CD4-positive, alpha-beta memory T cell (primary cell): ENCODE measurements around the gene RSPO4. TPM values are rescaled to one million over a fixed set of nuclear protein-coding genes. Genes with fewer than 3 reads are reported as not detected.
A peak's percentile ranks its signal among the peaks of the same experiment; 100 is the strongest.

ENCODE experiments used
- CTCF ChIA-PET: fragments of 350-600 bp; sonication (Branson Sonifier 250); formaldehyde crosslinking; loops from one replicate; lab custom pipeline; 2021; ENCODE audit warnings: inconsistent platforms; ENCODE audit not compliant: partially characterized antibody; lab: Charles Lee
- POLR2A ChIA-PET: fragments of 350-600 bp; sonication (Branson Sonifier 250); formaldehyde crosslinking; loops from one replicate; lab custom pipeline; 2021; ENCODE audit not compliant: partially characterized antibody; lab: Charles Lee
- DNase-seq, 5 donors: peaks; one replicate each; pipeline versions ENCODE4 v3.0.0 to v3.0.0-alpha.2; 2020 to 2022; ENCODE audit warnings: mixed read lengths in 1 of 5
- H3K27ac ChIP-seq: one replicate; pipeline ENCODE4 v1.7.0; 2013; ENCODE audit warnings: low read depth, low read length
- H3K27me3 ChIP-seq: 2 replicates; pipeline ENCODE4 v1.7.0; 2013; ENCODE audit warnings: mild to moderate bottlenecking, low read length, moderate library complexity; ENCODE audit not compliant: insufficient read depth
- H3K36me3 ChIP-seq: 2 replicates; pipeline ENCODE4 v1.7.0; 2013; ENCODE audit warnings: mild to moderate bottlenecking, low read length, moderate library complexity; ENCODE audit not compliant: insufficient read depth
- H3K4me1 ChIP-seq: 2 replicates; pipeline ENCODE4 v1.7.0; 2013; ENCODE audit warnings: mild to moderate bottlenecking, low read length, moderate library complexity; ENCODE audit not compliant: insufficient read depth
- H3K4me3 ChIP-seq, 2 donors: one replicate each; pipeline ENCODE4 v1.7.0; 2013; ENCODE audit warnings: low read length in 2 of 2, mild to moderate bottlenecking in 1 of 2
- H3K9me3 ChIP-seq, 2 donors: one replicate each; pipeline ENCODE4 v1.7.0; 2013; ENCODE audit warnings: low read length in 2 of 2, control low read depth in 1 of 2; ENCODE audit not compliant: control insufficient read depth in 1 of 2
- H3K27ac Mint-ChIP-seq, 7 donors: one replicate each; pipeline ENCODE4 v1.8.0; 2020 to 2021; ENCODE audit warnings: mixed read lengths in 7 of 7, mild to moderate bottlenecking in 6 of 7, inconsistent platforms in 3 of 7, moderate library complexity in 3 of 7
- H3K27me3 Mint-ChIP-seq, 2 donors: one replicate each; pipeline ENCODE4 v1.8.0; 2020 to 2021; ENCODE audit warnings: mixed read lengths in 2 of 2
- H3K36me3 Mint-ChIP-seq, 2 donors: one replicate each; pipeline ENCODE4 v1.8.0; 2020 to 2021; ENCODE audit warnings: mixed read lengths in 2 of 2, inconsistent platforms in 1 of 2, mild to moderate bottlenecking in 1 of 2
- H3K4me1 Mint-ChIP-seq, 4 donors: one replicate each; pipeline ENCODE4 v1.8.0; 2020 to 2021; ENCODE audit warnings: mixed read lengths in 4 of 4, mild to moderate bottlenecking in 1 of 4
- H3K4me3 Mint-ChIP-seq, 8 donors: one replicate each; pipeline ENCODE4 v1.8.0; 2020 to 2021; ENCODE audit warnings: mixed read lengths in 8 of 8, mild to moderate bottlenecking in 7 of 8, moderate library complexity in 6 of 8, inconsistent platforms in 3 of 8
- H3K9me3 Mint-ChIP-seq, 8 donors: one replicate each; pipeline ENCODE4 v1.8.0; 2020 to 2021; ENCODE audit warnings: mixed read lengths in 8 of 8, mild to moderate bottlenecking in 5 of 8, inconsistent platforms in 3 of 8, moderate library complexity in 1 of 8
- intact Hi-C: fragments of 100-400 bp; cut with micrococcal nuclease; formaldehyde crosslinking; loops from one replicate; pipeline ENCODE4 v1.15.1; 2023
- polyA plus RNA-seq, 2 donors: library from polyadenylated mRNA; unstranded; fragments of 300-500 nt; fragmentation: Illumina TruSeq; gene quantifications; one replicate each; pipeline ENCODE4 v1.2.3, GENCODE V29; 2021
- total RNA-seq, 2 experiments: library from RNA; stranded (reverse); gene quantifications; one replicate each; pipeline ENCODE4 v1.2.3, GENCODE V29; 2021

RSPO4 gene
- total RNA-seq (under 1 TPM; 0.11 to 0.38 TPM), polyA plus RNA-seq (not detected)

DNA sequence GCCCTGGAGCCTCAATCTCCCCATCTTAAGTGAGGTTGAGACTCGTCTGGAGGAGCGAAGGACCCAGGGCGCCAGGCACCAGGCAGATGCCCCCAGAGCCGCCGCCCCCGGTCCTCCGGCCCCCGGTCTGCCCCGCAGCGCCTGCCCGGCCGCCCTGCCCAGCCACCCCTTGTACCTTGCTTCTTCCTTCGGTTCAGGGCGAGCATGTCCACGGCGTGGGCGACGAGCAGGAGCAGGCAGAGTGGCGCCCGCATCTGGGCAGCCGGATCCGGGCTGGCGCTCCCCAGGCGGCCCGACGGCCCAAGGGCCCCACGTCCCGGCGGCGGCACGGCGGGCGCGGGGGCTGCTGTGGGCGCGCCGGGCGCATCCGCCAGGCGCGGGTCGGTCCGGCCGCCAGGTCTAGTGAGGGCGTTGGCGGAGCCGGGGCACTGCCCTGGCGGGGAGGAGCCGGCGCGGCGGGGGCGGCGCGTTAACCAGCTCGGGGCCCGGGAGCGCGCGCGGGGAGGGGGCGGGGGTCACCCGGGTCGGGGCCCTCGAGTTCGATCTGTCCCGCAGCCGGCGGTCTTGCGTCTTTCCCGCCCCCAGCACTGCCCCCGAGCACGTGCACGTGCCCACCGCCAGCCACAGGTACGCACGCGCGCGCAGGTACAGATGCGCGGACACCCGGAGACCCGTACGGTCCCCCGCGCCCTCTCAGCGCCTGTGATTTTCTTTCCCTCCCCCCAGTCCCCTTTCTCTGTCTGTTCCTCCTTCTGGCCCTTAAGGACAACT, at the start of gene RSPO4:
TSS of gene RSPO4 (minus strand) at position 401 of the 771 bp plus-strand sequence. CDS start at position 254, 147 bp downstream.
- DNase-seq = no peak
- no peaks in the 10 kb centered on the region for H3K9me3 Mint-ChIP-seq
- no peak within 1 kb of the TSS for H3K27ac Mint-ChIP-seq
- H3K27ac ChIP-seq = no peak within 1 kb of the TSS
- no peak within 1 kb of the TSS for H3K4me3 ChIP-seq
- peak within 1 kb of the TSS in 4 of 8 donors; percentile 8 to 46 (median 16) for H3K4me3 Mint-ChIP-seq
- no peaks in the 10 kb centered on the region for H3K4me1 ChIP-seq
- H3K27me3 ChIP-seq = peaks cover 8% of the 10 kb centered on the region
- CTCF ChIA-PET = no interaction called here
- POLR2A ChIA-PET = no interaction called here
- intact Hi-C loops = no loop called here
- H3K4me1 Mint-ChIP-seq = peaks cover 0 to 8% (median 6%) of the 10 kb centered on the region in 4 donors
- peaks cover 39 to 43% of the 10 kb centered on the region in 2 donors for H3K27me3 Mint-ChIP-seq
- H3K36me3 ChIP-seq = no peaks in the 10 kb centered on the region
- no peaks in the 10 kb centered on the region for H3K36me3 Mint-ChIP-seq
- no peaks in the 10 kb centered on the region for H3K9me3 ChIP-seq

DNA sequence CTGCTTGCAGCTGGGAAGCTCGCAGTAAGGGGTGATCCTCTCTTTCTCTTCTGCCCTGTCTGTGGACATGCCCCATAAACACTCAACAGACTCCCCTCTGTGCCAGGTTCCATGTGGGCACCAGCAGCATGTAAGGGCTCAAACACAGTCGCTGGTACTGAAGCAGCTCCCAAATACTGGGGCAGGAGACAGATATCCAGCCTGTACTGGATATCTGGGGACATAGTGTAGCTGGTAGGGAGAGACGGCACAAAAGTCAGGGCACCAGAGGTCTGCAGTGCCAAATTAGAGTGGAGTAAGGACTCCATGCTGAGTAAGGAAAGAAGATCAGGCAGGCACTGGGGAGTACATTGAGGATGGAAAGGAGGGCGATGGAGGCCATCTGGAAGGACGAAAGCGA, 48.3 kb upstream of the RSPO4 start:
- Mint-ChIP-seq H3K27me3 (no peaks in the 10 kb centered on the region), H3K36me3 (peaks cover 0 to 6% of the 10 kb centered on the region in 2 donors), H3K9me3 (peaks cover 0 to 5% (median 0%) of the 10 kb centered on the region in 8 donors), H3K4me3 (no peak overlapping the region), H3K4me1 (no peaks in the 10 kb centered on the region), H3K27ac (no peak overlapping the region)
- intact Hi-C loops = no loop called here
- H3K36me3 ChIP-seq = no peaks in the 10 kb centered on the region
- no peak for DNase-seq
- POLR2A ChIA-PET = no interaction called here
- CTCF ChIA-PET = no interaction called here
- no peaks in the 10 kb centered on the region for H3K4me1 ChIP-seq
- no peaks in the 10 kb centered on the region for H3K9me3 ChIP-seq
- no peak overlapping the region for H3K27ac ChIP-seq
- no peak overlapping the region for H3K4me3 ChIP-seq
- no peaks in the 10 kb centered on the region for H3K27me3 ChIP-seq

DNA sequence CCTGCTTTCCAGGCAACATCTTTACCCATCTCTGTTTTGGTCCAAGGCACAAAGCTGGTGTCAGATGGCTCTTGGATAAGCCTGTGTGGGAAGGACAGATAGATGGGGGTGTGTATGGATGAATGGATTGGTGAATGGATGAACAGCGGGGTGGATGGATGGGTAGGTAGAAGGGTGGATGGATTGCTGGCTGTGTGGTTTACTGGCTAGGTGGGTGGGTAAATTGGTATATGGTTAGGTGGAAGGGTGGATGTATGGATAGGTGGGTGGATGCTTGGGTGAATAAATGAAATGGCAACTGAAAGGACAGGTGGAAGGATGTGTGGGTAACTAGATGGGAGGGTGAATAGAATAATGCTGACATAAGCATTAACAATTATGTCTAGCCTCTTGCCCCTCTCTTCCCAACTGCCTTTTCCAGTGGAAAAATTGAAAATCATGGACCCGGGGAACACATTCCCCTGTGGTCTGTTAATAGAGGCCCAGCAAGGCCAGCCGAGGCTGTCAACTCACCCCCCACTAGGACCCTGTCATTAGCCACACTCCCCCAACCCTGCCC, 43.8 kb upstream of the RSPO4 start:
- Histone ChIP-seq H3K36me3 (no peaks in the 10 kb centered on the region), H3K27ac (no peak overlapping the region), H3K9me3 (no peaks in the 10 kb centered on the region), H3K4me1 (no peaks in the 10 kb centered on the region), H3K4me3 (no peak overlapping the region), H3K27me3 (no peaks in the 10 kb centered on the region)
- no peak for DNase-seq
- Mint-ChIP-seq H3K27ac (no peak overlapping the region), H3K9me3 (peaks cover 0 to 5% (median 0%) of the 10 kb centered on the region in 8 donors), H3K4me1 (no peaks in the 10 kb centered on the region), H3K4me3 (no peak overlapping the region), H3K27me3 (no peaks in the 10 kb centered on the region), H3K36me3 (peaks cover 0 to 6% of the 10 kb centered on the region in 2 donors)
- ChIA-PET POLR2A (no interaction called here), CTCF (no interaction called here)
- intact Hi-C loops = no loop called here

DNA sequence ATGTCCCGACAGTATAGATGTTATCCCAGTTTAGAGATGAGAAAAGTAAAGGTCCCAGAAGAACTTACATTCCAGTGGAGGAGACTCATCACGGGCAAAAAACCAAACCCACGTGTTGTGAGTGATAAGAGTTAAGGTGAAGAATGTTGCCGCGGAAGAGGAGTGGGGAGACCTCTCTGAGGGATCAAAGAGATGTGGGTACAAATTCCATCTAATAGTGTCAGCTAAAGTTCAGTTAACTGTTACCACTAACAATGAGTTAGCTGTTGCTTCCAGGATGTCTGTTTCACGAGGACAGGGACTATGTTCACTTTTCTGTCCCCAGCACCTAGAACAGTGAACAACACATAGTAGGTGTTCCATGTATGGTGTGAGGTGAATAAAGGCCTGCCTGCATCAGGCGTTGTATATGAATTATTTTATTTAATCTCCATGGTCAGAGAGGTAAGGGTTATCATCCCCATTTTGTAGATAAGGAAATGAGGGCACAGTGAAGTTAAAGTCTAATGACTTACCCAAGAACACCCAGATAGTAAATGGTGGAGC, 39.8 kb upstream of the RSPO4 start:
- no peak overlapping the region for H3K27ac ChIP-seq
- Mint-ChIP-seq H3K27ac (no peak overlapping the region), H3K4me1 (no peaks in the 10 kb centered on the region), H3K9me3 (peaks cover 0 to 3% (median 0%) of the 10 kb centered on the region in 8 donors), H3K27me3 (peaks cover 0 to 3% of the 10 kb centered on the region in 2 donors), H3K4me3 (no peak overlapping the region), H3K36me3 (peaks cover 0 to under 1% of the 10 kb centered on the region in 2 donors)
- CTCF ChIA-PET = no interaction called here
- no peaks in the 10 kb centered on the region for H3K9me3 ChIP-seq
- intact Hi-C loops = no loop called here
- POLR2A ChIA-PET = no interaction called here
- no peaks in the 10 kb centered on the region for H3K4me1 ChIP-seq
- H3K36me3 ChIP-seq = no peaks in the 10 kb centered on the region
- no peak overlapping the region for H3K4me3 ChIP-seq
- H3K27me3 ChIP-seq = no peaks in the 10 kb centered on the region
- no peak for DNase-seq

DNA sequence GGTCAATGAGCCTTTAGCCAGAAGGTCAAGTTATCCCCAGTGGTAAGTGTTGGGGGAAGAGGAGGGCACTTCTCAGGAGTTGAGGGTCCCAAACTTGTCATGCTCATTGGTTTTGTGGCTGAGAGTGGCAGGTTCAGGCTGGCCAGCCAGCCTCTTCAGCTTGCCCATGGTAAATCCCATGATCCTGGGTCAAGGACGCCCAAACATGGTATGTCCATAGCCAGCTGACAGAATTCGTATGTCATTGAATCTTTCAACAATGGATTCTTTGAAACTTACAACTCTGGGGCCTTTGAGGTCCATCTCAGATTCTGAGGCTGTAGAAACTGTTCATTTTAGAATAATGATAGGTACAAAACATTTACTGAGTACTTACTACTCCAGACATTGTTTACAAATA, 36.1 kb upstream of the RSPO4 start:
- no peak overlapping the region for H3K27ac Mint-ChIP-seq
- H3K4me1 Mint-ChIP-seq = no peaks in the 10 kb centered on the region
- H3K36me3 ChIP-seq = no peaks in the 10 kb centered on the region
- no peaks in the 10 kb centered on the region for H3K27me3 ChIP-seq
- POLR2A ChIA-PET = no interaction called here
- no peak overlapping the region for H3K4me3 Mint-ChIP-seq
- no peak overlapping the region for H3K27ac ChIP-seq
- no peaks in the 10 kb centered on the region for H3K9me3 ChIP-seq
- no peaks in the 10 kb centered on the region for H3K9me3 Mint-ChIP-seq
- H3K36me3 Mint-ChIP-seq = no peaks in the 10 kb centered on the region
- CTCF ChIA-PET = interaction anchor here (1.2 kb wide), 1 partner anchor 81 kb away, joined by 3 read pairs; no protein-coding TSS in a partner anchor
- no peak for DNase-seq
- no peak overlapping the region for H3K4me3 ChIP-seq
- intact Hi-C loops = no loop called here
- H3K27me3 Mint-ChIP-seq = peaks cover 3 to 12% of the 10 kb centered on the region in 2 donors
- H3K4me1 ChIP-seq = no peaks in the 10 kb centered on the region

DNA sequence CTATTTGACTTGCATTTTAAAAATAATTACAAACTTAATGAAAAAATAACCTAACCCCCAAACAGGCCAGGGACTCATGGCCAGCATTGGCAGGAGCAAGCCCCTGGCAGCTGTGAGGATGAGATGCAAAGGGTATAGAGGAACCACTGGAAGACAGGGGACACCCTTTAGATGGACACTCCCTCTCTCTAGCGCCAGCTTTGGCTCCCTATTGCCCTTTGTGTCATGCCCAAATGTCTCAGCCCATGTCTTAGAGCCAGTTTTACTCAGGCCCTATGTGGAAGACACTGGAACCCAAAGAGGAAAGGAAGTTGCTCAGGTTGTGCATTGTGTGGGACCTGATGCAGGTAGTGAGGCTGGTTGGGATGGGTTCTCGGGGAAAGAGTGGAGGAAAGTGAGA, 34.9 kb upstream of the RSPO4 start:
- H3K4me1 ChIP-seq = no peaks in the 10 kb centered on the region
- no peaks in the 10 kb centered on the region for H3K36me3 ChIP-seq
- Mint-ChIP-seq H3K27me3 (peaks cover 3 to 12% of the 10 kb centered on the region in 2 donors), H3K4me3 (no peak overlapping the region), H3K27ac (no peak overlapping the region), H3K9me3 (no peaks in the 10 kb centered on the region), H3K36me3 (no peaks in the 10 kb centered on the region), H3K4me1 (no peaks in the 10 kb centered on the region)
- intact Hi-C loops = no loop called here
- H3K27ac ChIP-seq = no peak overlapping the region
- POLR2A ChIA-PET = no interaction called here
- H3K4me3 ChIP-seq = no peak overlapping the region
- CTCF ChIA-PET = no interaction called here
- DNase-seq = no peak
- no peaks in the 10 kb centered on the region for H3K9me3 ChIP-seq
- H3K27me3 ChIP-seq = no peaks in the 10 kb centered on the region

DNA sequence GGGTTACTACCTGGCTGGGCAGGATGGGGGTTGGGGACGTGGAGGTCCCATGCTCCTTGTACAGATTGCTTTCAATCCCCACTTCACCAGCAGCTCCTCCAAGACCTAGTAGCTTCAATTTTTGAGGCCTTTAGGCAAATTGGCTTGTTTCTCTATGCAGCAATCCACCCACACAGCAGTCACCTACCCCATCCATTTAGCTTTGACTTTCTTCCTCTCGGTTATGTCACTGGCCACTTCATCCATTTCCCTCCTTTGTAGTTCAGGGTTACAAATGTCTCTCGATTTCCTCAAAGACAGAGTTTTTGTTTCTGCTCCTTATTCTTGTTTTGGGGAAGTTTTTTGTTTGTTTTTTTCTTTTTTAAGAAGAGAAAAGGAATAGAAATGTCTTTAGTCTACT, 33.4 kb upstream of the RSPO4 start:
- Histone ChIP-seq H3K27me3 (no peaks in the 10 kb centered on the region), H3K9me3 (no peaks in the 10 kb centered on the region), H3K27ac (no peak overlapping the region), H3K4me3 (no peak overlapping the region), H3K4me1 (no peaks in the 10 kb centered on the region), H3K36me3 (no peaks in the 10 kb centered on the region)
- intact Hi-C loops = no loop called here
- DNase-seq = no peak
- Mint-ChIP-seq H3K9me3 (no peaks in the 10 kb centered on the region), H3K4me1 (no peaks in the 10 kb centered on the region), H3K36me3 (peaks cover 0 to under 1% of the 10 kb centered on the region in 2 donors), H3K4me3 (no peak overlapping the region), H3K27me3 (peaks cover 3 to 12% of the 10 kb centered on the region in 2 donors), H3K27ac (no peak overlapping the region)
- ChIA-PET POLR2A (no interaction called here), CTCF (no interaction called here)
